ENCODE measurements around the gene SARDH. TPM values are rescaled to one million over a fixed set of nuclear protein-coding genes. Genes with fewer than 3 reads are reported as not detected.
A peak's percentile ranks its signal among the peaks of the same experiment; 100 is the strongest.

Gene SARDH
- total and polyA plus RNA-seq, 12 donors: 0.81 to 9.6 (median 3.0) TPM

DNA sequence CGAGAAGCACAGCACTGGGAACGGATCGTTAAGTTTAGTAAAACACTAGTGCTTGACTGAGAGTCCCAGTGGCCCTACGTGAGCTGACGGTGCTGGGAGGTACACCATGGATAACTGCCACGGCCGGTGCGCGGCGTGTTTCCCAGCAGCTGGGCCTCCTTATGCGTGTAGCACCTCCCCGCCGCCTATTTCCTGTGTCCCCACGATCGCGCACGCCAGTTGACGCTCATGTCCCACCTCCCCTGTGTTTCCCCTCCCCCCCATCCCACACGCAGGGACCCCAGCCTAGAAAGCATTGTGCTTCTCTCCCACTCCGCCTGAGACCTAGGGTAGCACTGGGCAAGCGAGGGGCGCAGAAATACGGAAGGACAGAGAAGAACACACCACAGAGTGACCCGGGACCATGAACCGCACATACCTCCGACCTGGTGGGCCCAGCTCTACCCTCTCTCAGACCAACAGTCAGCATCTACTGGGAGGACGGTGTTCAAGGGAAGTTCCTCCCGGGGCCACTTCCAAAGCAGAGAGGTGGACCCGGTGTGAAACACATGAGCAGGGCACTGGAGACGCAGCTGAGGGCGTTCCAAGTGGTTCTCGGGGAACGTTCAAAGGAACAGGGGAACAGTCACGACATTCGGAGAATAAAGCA lies 56.4 kb downstream of the SARDH start:
- DNase-seq: no peak
- intact Hi-C loops (cut with DNase I): no loop called here
- H3K27me3 ChIP-seq: no peaks in the 10 kb centered on the region
- no peaks in the 10 kb centered on the region for H3K9me3 ChIP-seq (replicated peaks in 1 of 3)
- TF ChIP-seq, protein P1, sequence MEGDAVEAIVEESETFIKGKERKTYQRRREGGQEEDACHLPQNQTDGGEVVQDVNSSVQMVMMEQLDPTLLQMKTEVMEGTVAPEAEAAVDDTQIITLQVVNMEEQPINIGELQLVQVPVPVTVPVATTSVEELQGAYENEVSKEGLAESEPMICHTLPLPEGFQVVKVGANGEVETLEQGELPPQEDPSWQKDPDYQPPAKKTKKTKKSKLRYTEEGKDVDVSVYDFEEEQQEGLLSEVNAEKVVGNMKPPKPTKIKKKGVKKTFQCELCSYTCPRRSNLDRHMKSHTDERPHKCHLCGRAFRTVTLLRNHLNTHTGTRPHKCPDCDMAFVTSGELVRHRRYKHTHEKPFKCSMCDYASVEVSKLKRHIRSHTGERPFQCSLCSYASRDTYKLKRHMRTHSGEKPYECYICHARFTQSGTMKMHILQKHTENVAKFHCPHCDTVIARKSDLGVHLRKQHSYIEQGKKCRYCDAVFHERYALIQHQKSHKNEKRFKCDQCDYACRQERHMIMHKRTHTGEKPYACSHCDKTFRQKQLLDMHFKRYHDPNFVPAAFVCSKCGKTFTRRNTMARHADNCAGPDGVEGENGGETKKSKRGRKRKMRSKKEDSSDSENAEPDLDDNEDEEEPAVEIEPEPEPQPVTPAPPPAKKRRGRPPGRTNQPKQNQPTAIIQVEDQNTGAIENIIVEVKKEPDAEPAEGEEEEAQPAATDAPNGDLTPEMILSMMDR (IDR thresholded peaks at IDR 0.05): no peak
- TF ChIP-seq POLR2A (IDR thresholded peaks at IDR 0.05): no peak
- H3K4me1 ChIP-seq (replicated peaks in 1 of 2): peaks cover 0 to 25% of the 10 kb centered on the region in 2 donors
- peak overlapping the region in 1 of 5 donors; percentile 86 for H3K27ac ChIP-seq
- WGBS, 4 donors: 92 to 95% (median 93%) methylated on average over 34 to 35 of the region's 35 CpGs
- no peak overlapping the region for H3K4me3 ChIP-seq
- H3K36me3 ChIP-seq (replicated peaks in 1 of 2): no peaks in the 10 kb centered on the region

DNA sequence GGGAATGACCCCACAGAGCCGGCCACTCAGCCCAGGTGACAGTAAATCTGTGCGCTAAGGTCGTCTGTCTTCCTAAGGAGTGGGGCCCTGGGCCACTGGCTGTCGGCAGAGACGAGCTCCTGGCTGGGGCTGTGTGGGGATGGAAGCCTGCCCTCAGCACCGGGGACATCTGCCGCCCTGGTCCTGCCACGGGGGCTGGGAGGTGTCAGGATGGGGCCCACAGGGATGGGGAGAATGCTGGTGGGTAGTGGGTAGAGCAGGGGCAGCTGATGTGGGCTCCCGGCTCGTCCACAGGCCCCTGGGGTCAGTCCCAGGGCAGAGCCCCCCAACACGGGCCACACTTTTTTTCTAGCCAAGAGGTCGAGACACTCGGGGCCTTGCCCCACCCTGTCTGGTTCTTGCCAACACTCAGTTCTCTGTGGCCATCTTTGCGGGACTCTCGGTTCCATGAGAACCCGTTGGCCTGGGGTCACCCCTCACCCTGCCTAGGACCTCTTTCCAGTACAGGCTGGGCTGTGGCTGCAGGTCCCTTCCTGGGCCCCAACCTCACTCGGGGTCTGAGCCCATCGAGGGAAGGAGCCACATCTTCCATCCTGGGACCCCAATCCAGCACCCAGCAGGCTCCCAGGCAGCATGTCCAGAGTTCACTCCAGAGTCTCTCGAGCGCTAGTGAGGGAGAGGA lies 57.0 kb downstream of the SARDH start:
- DNase-seq: no peak
- H3K9me3 ChIP-seq (replicated peaks in 1 of 3): no peaks in the 10 kb centered on the region
- peak overlapping the region in 2 of 5 donors; percentile 62 to 80 for H3K27ac ChIP-seq
- WGBS, 4 donors: 84 to 96% (median 90%) methylated on average over 11 to 20 of the region's 20 CpGs
- intact Hi-C loops (cut with DNase I): no loop called here
- H3K27me3 ChIP-seq: no peaks in the 10 kb centered on the region
- TF ChIP-seq, protein P1 (IDR thresholded peaks at IDR 0.05): no peak
- TF ChIP-seq POLR2A (IDR thresholded peaks at IDR 0.05): no peak
- no peak overlapping the region for H3K4me3 ChIP-seq
- no peaks in the 10 kb centered on the region for H3K36me3 ChIP-seq (replicated peaks in 1 of 2)
- H3K4me1 ChIP-seq (replicated peaks in 1 of 2): peaks cover 0 to 25% of the 10 kb centered on the region in 2 donors

DNA sequence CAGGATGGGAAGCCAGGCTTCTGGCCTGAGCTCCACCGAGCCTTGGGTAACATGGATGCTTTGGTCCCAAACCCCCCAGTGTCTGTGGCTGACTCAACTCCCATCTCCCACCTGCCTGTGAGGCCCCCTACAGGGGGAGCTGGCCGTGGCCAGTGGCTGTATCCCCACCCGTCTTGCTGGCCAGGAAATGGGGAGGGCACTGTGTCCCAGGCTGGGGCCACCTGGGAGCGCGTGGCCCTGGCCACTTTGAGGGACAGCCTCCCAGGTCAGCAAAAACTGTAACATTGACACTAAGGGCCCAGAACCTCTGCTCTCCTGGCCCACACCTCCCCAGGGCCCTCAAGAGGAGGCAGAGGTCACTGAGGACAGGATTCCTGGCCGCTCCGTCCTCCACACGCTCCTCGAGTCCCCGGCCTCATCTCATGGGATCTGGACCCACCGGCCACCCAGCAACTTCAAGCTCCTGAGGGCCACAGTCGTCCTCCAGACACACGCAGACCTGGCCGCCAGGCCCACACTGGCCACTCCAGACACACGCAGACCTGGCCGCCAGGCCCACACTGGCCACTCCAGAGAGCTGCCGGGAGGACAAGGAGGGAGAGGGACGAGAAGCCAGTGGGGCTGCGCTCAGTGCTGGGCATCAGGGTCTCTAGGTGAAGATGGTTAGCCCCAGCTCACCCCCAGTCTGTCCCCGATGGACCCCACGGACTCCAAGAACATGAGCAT lies 57.7 kb downstream of the SARDH start:
- H3K36me3 ChIP-seq (replicated peaks in 1 of 2): no peaks in the 10 kb centered on the region
- WGBS, 4 donors: 89 to 92% (median 92%) methylated on average over 4 to 21 of the region's 21 CpGs
- no peak for DNase-seq
- peaks cover 0 to 25% of the 10 kb centered on the region in 2 donors for H3K4me1 ChIP-seq (replicated peaks in 1 of 2)
- no peak overlapping the region for H3K4me3 ChIP-seq
- H3K27ac ChIP-seq: peak overlapping the region in 3 of 5 donors; percentile 44 to 80 (median 62)
- intact Hi-C loops (cut with DNase I): no loop called here
- no peaks in the 10 kb centered on the region for H3K27me3 ChIP-seq
- TF ChIP-seq POLR2A (IDR thresholded peaks at IDR 0.05): no peak
- TF ChIP-seq, protein P1 (IDR thresholded peaks at IDR 0.05): no peak
- H3K9me3 ChIP-seq (replicated peaks in 1 of 3): no peaks in the 10 kb centered on the region

DNA sequence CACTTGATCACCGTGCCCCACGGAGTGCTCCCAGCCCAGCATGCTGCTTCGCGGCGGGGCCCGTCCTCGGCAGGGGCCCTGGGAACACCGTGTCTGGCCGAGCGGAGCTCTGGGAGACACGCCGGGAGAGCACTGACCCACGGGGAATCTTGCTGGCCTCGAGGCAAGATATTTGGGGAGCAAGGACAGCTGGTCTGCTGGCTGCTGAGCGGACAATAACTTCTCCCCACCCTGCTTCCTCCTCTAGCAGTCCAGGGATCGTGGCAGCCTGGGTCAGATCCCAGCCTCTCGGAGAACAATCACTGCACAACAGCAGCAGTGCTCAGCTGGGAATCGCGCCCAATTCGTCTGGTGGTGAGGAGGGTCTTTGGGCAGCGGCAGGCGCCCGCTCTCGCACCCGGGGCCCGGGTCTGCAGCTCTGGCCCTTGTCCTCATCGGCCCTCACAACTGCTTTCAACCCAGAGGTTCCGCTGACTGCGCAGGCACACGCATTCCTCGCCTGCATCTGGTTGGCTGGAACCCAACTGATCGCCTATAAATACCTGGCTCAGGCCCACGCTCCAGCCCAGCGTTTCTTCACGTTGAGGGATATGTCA lies 58.6 kb downstream of the SARDH start:
- intact Hi-C loops (cut with DNase I): no loop called here
- Histone ChIP-seq H3K4me3 (no peak overlapping the region), H3K27ac (peak overlapping the region in 3 of 5 donors; percentile 44 to 80 (median 62)), H3K9me3 (replicated peaks in 1 of 3) (no peaks in the 10 kb centered on the region), H3K4me1 (replicated peaks in 1 of 2) (peaks cover 0 to 25% of the 10 kb centered on the region in 2 donors), H3K27me3 (no peaks in the 10 kb centered on the region), H3K36me3 (replicated peaks in 1 of 2) (no peaks in the 10 kb centered on the region)
- DNase-seq: peak in 3 of 7 donors; percentile 21 to 46 (median 23)
- no peak for TF ChIP-seq POLR2A (IDR thresholded peaks at IDR 0.05)
- TF ChIP-seq, protein P1 (IDR thresholded peaks at IDR 0.05): no peak
- WGBS, 4 donors: 61 to 71% (median 69%) methylated on average over 19 to 35 of the region's 35 CpGs
